Limb (tissue), 2 donors: Measurements from ENCODE around the gene POMGNT2.
A peak's percentile ranks its signal among the peaks of the same experiment; 100 is the strongest.

Experiments
- DNase-seq, 2 donors: peaks; one replicate each; pipeline ENCODE4 v3.0.0-alpha.2; 2016; ENCODE audit errors: extremely low spot score in 2 of 2

The POMGNT2 gene

DNA sequence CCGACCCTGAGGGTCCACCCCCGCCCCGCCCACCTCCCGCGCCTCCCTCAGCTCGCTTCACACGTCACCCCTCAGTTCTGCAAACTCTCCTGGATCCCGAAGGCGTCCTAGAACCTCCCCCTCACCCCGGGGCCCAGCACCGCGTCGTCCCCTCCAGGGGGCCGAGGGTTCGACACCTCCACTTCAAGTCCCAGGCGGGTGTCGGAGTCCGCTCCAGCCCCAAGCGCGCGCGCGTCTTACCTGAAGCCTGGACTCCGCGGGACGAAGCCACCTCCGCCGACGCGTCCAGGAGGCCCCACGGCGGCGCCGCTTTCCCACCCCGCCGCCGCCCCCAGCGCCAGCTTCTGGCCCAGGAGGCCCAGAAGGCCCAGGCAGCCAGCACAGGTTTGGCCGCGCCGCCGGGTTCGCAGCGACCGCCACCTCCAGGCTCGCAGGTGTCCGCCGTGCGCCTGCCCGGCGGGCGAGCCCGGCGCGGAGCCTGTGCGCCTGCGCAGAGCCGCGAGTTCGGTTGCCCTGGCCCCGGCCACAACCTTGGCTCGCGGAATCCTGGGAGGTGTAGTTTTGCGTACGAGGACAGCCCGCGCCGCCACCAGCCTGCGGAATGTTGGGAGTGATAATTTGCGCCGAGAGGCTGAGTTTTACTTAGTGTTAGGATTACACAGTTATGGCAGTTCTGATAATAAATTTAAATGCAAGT is at the start of gene POMGNT2:
Gene POMGNT2 (minus strand): TSS at position 484 of the 697 bp plus-strand sequence. CDS start 24,648 bp downstream, outside the sequence.
- peak; percentile 90 to 91 for DNase-seq

DNA sequence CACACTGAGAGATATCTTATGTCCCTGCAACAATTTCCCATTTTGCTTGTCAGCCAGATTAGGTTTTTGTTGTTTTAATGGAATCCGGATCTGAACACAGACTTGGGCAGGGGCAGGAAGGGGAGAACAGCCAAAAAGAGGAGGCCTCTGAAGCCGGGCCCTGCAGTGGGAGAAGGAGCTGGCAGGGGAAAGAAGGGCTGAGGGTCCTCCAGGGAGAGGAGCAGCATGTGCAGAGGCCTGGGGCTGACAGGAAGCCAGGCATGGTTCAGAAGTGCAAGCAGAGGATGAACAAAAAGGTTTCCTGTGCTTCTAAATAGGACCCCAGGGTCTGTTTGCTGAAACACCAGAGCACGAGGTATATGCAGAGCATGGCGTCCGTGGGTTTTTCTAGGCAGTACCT is 49.1 kb upstream of the POMGNT2 start:
- no peak for DNase-seq

DNA sequence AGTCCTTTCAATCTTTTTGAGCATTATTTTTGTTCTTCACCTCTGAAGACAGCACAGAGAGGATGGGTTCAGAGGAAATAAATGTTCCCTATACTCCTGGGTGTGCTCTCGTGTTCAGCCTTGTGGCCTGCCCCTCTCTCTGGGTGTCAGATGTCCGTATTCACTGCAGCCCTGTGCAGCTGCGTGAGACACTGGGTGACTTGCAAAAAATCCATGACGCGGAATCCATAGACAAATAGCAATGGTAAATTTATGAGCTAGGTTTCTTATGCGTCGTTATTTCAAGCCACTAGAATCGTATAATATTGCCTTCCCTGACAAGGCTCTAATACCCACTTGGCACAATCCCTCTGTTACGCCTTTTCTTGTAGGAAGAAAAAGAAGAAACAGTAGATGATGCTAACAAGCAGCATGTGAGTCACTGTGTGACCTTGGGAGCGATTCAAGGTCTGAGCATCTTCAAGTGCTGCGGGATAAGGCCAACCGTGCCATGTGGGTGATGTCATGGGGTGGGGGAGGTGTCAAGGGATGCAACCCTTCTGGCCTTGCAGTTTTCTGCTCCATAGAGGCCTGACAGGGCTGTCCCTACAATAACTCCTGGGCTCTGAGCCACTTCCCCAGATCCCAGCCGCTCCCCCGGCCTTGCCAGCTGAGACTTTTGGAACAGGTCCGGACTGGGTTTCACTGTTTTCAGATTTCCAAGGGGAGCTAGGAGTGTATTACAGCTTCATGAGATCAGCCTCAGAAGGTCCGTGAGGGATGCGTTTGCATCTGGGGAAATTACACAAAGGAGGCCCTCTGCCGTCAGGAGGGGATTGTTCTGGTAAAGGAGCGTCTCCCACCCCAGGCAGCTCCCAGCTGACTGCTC is 47.6 kb upstream of the POMGNT2 start:
- peak; percentile 53 to 69 for DNase-seq

DNA sequence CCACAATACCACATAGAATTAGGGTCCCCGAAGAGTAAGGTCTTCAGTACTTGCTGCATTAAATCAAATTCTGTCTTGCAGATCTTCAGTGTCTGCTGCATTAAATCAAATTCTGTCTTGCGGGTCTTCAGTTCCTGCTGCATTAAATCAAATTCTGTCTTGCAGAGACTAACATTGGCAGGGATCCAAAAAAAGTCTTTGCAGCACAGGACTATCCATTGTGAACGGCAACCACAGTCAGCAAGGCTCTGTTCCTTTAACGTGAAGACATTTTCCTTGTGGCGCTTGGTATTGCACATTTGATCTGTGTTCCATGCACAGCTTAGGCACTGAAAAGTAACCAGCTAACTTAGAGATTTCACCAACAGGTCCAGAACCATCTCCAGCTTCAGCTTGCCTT is 46.8 kb upstream of the POMGNT2 start:
- DNase-seq: peak; percentile 37 to 38

DNA sequence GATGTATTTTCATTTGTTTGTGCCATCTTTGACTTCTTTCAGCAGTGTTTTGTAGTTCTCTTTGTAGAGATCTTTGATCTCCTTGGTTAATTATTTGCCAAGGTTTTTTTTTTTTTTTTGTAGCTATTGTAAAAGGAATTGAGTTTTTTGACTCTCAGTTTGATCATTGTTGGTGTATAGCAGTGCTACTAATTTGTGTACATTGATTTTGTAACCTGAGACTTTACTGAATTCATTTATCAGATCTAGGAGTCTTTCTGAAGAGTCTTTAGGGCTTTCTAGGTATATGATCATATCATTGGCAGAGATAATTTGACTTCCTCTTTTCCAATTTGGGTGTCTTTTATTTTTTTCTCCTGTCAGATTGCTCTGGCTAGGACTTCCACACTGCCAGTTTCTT is 42.2 kb upstream of the POMGNT2 start:
- no peak for DNase-seq

DNA sequence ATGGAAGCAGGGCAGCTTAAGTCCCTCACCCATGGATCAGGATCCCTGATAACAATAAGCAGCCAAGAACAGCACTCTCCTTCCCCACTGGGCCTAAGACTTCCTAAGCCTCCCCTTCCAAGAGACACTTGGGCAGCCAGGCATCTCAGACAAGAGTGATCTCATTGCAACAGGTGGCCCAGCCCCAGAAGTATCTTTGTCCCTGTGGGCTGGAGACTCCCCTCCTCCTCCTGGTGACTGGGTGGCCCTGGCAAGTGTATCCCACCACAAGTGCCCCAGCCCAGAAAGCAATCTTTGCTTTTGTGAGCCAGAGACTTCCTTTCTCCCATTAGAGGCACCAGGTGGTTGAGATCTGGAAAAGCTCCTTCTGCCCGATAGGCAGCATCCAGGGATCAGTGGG is 40.7 kb upstream of the POMGNT2 start:
- DNase-seq: no peak

DNA sequence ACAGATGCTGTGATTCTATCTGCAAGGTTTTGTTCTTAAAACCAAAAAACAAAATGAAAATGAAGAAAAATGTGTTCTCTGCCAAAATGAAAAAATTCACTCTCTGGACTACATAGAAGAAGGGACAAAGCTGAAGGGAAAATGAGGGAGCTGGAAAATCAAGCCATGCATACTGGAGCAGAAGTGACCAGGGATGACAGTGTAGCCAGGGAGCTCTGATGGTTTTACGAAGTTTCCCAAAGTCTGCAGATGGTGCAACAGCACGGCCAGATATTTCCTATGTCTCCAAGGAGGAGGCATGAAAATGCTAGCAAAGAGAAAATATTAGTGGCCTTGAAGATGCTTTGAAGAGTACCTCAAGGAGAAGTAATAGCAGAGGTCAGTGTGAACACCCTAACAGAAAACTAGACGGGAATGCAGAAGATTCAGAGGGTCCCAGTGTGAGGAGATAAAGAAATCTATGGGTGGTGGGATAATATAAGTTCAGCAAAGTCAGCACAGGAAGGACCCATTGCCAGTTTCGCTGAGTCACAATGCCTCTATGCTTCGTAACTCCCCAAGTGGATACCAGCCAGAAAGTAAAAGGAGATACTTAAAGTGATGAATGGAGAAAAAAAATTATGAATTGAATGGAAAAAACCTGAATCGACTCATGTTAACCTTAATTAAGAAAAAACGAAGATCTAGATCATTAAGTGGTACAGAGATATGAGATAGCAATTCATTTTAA is 39.0 kb upstream of the POMGNT2 start:
- no peak for DNase-seq

DNA sequence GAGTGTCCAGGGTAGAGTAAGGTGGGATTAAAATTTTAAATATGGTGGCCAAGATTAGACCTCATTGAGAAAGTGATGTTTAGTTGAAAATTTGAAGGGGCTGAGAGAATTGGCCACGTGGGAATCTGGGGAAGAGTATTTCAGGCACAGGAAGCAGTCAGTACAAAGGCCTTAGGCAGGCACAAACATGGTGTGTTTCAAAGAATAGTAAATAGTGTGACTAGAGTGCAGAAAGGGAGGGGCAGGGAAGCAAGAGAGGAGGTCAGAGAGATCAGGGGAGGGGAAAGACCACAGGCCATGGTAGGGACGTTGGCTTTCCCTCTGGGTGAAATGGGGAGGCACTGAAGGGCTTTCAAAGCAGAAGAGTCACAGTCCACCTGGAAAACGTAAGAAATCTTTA is 36.6 kb upstream of the POMGNT2 start:
- DNase-seq: no peak

DNA sequence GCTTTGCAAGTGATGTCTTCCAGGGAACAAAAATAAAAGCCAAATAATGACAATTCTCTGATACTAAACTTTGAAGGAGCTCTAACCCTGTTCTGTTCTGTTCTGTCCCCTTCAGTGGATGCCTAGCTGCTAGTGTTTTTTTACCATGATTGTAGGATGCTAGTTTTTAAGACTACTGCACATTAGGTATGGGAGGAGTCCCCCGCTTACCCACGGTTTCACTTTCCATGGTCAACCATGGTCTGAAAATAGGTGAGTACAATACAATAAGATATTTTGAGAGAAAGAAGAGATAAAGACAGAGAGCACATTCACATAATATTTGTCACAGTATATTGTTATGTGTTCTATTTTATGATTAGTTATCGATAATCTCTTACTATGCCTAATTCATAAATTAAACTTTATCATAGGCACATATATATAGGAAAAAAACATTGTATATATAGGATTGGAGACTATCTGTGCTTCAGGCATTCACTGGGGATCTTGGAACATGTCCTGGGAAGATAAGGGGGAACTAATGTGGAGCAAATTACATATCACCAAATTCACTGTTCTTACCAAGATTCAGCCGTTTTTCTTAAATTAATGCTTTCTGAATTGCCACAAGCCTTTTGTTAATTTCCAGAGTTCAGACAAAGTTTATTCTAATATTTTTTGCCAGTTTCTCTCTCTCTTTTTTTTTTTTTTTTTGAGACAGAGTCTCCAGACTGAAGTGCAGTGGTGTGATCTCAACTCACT is 32.8 kb upstream of the POMGNT2 start:
- no peak for DNase-seq

DNA sequence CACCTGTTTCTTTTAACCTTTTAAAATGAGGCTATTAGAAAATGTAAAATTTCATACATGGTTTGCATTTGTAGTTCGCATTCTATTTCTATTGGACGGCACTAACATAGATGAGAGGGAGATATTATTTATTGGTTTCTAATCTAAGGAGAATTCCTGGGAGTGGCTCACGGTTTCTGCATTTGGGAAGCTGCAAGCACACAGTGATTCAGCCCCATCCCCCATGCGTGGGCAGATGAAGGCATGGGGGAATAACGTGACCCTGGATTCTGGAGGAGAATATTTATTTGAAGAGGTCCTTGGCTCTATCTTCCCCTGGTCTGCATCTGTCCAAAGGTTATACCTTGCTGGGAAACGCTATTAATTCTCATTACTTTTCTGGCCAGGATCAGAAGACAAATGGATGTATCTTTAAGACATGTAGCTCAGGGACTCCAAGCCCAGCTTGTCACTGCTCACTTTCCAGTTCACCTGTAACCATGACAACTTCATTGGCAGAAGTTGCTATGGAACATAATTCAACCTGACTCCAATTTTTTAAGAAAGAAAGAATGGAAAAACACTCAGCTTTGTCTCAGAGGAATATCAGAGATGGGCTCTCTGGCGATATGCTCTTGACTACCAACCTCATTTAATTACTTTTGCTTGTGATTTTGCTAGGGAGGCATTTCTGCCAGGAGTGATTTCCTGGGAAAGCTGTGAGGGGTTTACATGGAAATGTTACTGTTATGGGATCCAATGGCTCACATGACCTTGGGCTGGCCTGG is 27.2 kb upstream of the POMGNT2 start:
- peak in 1 of 2 donors; percentile 36 for DNase-seq

DNA sequence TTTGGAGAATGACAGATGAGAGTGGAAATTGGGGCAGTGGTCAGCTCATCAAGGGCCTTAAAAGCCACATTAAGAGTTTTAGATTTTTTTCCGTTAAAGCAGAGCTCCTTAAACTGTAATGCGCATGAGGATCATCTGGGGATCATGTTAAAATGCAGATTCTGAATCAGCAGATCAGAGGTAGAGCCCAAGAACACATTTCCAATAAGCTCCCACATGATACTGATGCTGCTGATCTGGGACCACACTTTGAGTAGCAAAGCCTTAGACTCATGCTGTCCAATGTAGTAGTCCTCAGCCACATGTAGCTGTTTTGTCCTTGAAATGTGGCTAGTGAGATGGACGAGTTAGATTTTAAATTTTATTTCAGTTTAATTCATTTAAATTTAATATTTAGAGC is 26.3 kb upstream of the POMGNT2 start:
- no peak for DNase-seq

DNA sequence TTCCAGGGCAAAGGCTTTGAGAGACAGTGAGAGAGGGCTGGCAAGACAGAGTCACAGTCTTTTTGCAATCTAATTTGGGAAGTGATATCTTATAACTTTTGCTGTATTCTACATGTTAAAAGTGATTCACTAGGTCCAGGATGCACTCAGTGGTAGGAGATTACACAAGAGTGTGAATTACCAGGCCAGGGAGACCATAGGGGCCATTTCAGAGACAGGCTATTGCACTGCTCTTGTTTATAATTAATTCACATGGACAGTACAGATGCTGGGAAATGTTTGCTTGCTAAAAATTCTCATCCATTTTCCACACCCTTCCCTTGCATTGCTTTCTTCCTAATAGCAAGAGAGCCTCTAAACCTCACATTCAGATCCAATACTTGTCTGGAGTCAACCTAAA is 22.6 kb upstream of the POMGNT2 start:
- no peak for DNase-seq

DNA sequence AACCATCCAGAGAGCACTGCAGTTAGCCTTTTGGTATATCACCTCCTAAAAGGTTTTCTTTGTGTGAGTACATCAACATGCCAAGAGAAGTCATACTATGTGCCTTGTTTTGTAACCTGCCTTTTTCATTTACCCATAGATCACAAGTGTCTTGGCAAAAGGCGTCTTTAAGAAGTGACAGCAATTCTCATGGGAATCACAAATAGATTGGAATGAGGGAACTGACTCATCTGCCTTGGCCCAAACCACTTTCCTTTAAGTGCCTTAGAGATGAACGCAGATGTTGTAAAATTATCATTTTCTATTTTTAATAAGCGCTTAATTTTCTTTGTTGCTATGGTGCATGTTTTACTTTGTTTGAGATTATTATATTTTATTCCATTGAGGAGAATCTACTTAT is 20.7 kb upstream of the POMGNT2 start:
- no peak for DNase-seq

DNA sequence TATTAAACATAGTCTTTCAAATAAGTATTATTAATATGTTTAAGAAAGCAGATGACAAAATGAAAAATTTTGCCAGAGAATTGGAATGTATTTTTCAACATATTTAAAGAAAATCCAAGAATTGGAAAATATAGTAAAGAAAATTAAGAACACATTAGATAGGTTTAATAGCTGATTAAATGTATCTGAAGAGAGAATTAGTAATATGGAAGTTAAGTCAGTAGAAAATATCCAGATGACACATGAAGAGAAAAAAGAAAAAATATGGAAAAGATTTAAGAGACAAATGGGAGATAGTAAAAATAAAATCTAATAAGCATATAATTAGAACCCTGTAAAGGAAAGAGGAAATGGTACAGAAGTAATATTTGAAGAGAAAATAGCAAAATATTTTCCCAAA is 18.0 kb upstream of the POMGNT2 start:
- DNase-seq: no peak

DNA sequence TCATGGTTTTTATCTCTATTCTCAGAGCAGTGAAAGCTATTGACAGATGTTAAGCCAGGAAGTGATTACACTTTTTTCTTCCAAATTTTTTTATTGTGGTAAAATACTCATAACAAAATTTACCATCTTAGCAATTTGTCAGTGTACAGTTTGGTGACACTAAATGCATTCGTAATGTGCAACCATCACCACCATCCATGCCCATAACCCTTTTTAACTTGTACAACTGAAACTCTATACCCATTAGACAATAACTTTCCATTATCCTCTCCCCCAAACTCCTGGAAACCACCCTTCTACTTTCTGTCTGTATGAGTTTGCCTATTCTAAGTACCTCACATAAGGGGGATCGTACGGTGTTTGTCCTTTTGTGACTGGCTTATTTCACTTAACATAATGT is 15.1 kb upstream of the POMGNT2 start:
- DNase-seq: no peak

DNA sequence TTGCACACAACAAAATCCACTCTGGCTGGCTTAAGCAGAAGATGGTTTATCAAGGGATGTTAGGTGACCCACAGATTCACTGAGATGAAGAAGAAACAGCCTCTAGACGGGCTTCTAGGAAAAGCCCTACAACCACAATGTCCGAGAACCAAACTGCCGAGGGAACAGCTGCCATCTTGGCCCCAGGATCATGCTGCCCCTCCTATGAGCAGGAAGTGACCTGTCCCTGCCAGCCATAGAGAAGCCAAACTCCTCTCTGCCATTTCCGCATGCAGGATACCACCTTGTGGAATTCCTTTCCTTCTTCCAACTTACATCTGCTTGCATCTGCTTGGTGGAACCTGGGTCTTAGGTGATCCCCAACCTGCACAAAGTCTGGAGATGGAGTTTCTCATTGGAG is 11.4 kb upstream of the POMGNT2 start:
- no peak for DNase-seq

DNA sequence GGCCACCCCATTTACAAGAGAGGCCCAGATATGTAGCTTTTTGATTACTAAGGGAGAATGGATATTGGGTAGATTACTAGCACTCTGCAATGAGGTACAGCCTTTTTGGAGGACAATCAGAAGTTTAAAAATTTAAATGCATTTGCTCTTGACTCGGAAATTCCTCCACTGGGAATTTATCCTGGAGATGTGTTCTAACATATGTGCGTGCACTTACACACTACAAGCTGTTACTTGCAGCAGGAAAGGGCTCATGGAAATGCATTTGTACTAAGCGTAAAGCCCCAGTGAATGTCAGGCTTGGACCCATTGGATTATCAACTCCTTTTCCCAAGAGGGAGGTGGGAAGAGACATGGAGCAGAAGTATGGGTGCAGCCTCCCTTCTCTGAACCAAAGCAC is 7.8 kb upstream of the POMGNT2 start:
- DNase-seq: no peak

DNA sequence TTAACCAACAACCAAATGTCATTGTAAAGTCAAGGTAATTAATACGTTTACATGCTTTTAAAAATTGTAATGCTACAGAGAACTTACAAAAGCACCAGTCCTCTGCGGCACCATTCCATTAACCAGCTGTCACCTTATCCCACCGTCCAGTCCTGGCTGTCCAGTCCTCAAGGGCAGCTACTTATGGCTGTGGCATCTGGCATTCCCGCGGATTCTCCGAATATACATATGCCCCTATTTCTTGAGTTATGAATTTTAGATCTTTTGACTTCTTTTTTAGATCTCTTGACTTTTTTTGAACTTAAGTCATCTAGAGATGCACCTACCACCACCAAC is 382 bp upstream of the POMGNT2 start:
- no peak for DNase-seq

DNA sequence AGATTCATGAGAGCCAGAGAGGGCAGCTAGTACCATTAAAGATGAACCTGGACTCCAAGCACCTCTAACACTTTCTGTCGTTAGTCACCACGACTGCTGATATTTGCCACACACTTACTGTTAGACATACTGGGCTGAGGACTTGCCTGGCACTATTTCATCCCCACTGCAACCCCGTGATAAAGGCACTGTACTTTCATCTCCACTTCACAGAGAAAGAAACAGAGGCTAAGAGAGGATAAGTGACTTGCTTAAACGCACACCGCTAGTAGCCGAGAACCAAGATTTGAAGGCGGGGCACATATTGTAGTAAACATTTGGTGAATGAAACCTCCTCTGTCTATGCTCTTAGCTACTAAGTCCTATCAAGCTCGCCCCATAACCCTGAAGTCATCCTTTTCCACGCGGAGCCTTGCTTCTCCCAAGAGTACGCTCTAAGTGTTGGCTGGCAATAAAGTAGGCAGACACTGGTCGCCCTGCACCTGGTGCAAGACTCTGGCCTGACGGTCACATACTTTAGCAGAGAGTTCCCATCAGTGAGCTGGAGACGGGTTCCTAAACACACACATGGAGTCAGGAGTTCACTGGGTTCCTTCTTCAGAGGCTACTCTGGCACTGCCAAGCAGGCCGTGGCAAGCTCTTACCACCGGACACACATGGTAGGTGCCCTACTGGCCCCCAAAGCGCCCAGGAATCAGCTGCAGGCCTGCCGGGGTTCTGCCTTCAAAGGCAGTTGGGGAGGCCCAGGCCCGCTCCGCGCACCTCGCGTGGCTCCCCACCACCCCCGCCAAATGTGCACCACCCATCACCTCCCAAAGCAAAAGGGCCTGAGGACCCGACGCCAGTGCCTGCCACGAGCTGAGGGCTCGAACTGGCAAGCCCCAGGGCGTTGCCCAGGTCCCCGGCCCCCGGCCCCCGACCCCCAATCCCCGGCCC is 951 bp downstream of the POMGNT2 start:
- DNase-seq: no peak

DNA sequence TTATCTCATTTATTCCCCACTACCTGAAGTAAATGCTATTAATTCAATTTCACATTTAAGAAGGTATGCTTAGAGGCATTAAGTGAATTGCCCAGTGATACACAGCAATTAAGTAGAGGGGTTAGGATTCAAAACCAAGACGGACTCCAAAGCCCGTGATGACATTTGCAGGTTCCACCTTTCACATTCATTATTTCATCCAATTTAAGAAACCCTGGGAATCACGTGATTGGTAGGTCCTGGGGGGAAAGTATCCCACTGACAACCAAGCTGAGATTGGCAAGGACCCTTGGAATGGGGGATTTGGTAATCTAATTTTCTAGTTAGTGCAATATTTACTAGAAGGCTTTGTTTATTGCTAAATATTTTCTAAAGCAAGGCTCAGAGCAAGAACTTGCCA is 1.8 kb downstream of the POMGNT2 start:
- no peak for DNase-seq
